GM18499 (cell line): ENCODE data around the gene METTL1.
"Not testable (repeated sequence)": the region's sequence is repeated elsewhere in the genome, so short reads cannot be mapped to it uniquely, and the experiment has no call there.

Source experiments
- ATAC-seq: cut with Tn5 transposase; IDR thresholded peaks from one replicate; pipeline ENCODE4 v1.9.1; 2021; ENCODE audit warnings: moderate number of reproducible peaks; ENCODE audit not compliant: insufficient read depth, unreplicated experiment

The METTL1 gene

GRCh38 chr12:57727758-57728395, 44.0 kb downstream of the METTL1 start:
- ATAC-seq = no peak

GRCh38 chr12:57726884-57727757, 44.8 kb downstream of the METTL1 start:
- no peak for ATAC-seq

GRCh38 chr12:57726151-57726883, 45.6 kb downstream of the METTL1 start:
- no peak for ATAC-seq

- no peak for ATAC-seq
Measured at GRCh38 chr12:57725851-57726150, 46.1 kb downstream of the METTL1 start.

- ATAC-seq = no peak
Measured at GRCh38 chr12:57724936-57725740, 46.8 kb downstream of the METTL1 start.

- no peak for ATAC-seq
Measured at GRCh38 chr12:57724003-57724935, 47.6 kb downstream of the METTL1 start.

- ATAC-seq = no peak
Measured at GRCh38 chr12:57723630-57723962, 48.3 kb downstream of the METTL1 start.

- ATAC-seq = no peak
Measured at GRCh38 chr12:57722716-57723629, 48.9 kb downstream of the METTL1 start.

- ATAC-seq = not testable (repeated sequence)
Measured at GRCh38 chr12:57721846-57722608, 49.9 kb downstream of the METTL1 start.

GRCh38 chr12:57720606-57721595, 51.0 kb downstream of the METTL1 start:
- ATAC-seq = no peak

GRCh38 chr12:57719777-57720605, 51.9 kb downstream of the METTL1 start:
- no peak for ATAC-seq

- ATAC-seq = no peak
Measured at GRCh38 chr12:57718641-57719528, 53.0 kb downstream of the METTL1 start.
